OCI-LY7 (cell line): Measurements from ENCODE around the gene MACROD2. TPM values are rescaled to one million over a fixed set of nuclear protein-coding genes. Genes with fewer than 3 reads are reported as not detected.

Experiments
- BruUV-seq: library from RNA; stranded (reverse); fragments of 400-500 nt; replicated peaks from 2 replicates; lab custom pipeline; 2021; lab: Mats Ljungman, UMichigan
- CTCF ChIA-PET: fragments of 300-600 bp; sonication (Branson Sonifier 250); formaldehyde crosslinking; loops from one replicate; lab custom pipeline; 2022; ENCODE audit warnings: antibody characterized with exemption; ENCODE audit not compliant: unreplicated experiment; lab: Charles Lee
- POLR2A ChIA-PET: fragments of 300-600 bp; sonication (Branson Sonifier 250); formaldehyde crosslinking; loops from one replicate; lab custom pipeline; 2022; ENCODE audit warnings: antibody characterized with exemption; lab: Charles Lee
- DNase-seq: peaks from one replicate; pipeline ENCODE4 v3.0.0-alpha.2; 2015; ENCODE audit warnings: low spot score
- H2AFZ ChIP-seq: fragments of 200-600 bp; sonication (generic), shearing (Covaris generic); 2 replicates; pipeline ENCODE4 v1.6.1; 2014; ENCODE audit warnings: mild to moderate bottlenecking, antibody characterized with exemption, low read length, moderate library complexity
- H3K27ac ChIP-seq: fragments of 200-600 bp; sonication (generic); 2 replicates; pipeline ENCODE4 v1.5.1; 2014; ENCODE audit warnings: mixed run types, low read depth, mild to moderate bottlenecking, moderate library complexity, low read length, inconsistent platforms; ENCODE audit not compliant: poor library complexity, severe bottlenecking
- H3K36me3 ChIP-seq: fragments of 200-600 bp; sonication (generic); 2 replicates; pipeline ENCODE4 v1.6.1; 2014; ENCODE audit warnings: mild to moderate bottlenecking, antibody characterized with exemption, low read length, moderate library complexity, mixed read lengths; ENCODE audit not compliant: insufficient read depth
- H3K4me1 ChIP-seq: fragments of 200-600 bp; sonication (generic); 2 replicates; pipeline ENCODE4 v1.5.1; 2014; ENCODE audit warnings: mild to moderate bottlenecking, low read length; ENCODE audit not compliant: insufficient read depth, poor library complexity, severe bottlenecking
- H3K4me2 ChIP-seq: fragments of 200-600 bp; sonication (generic); 2 replicates; pipeline ENCODE4 v1.6.1; 2014; ENCODE audit warnings: mild to moderate bottlenecking, low read length
- H3K4me3 ChIP-seq: fragments of 200-600 bp; sonication (generic); 2 replicates; pipeline ENCODE4 v1.5.1; 2014; ENCODE audit warnings: mild to moderate bottlenecking, low read depth, low read length; ENCODE audit not compliant: poor library complexity, severe bottlenecking
- H3K79me2 ChIP-seq: fragments of 200-600 bp; sonication (generic); 2 replicates; pipeline ENCODE4 v1.6.1; 2016; ENCODE audit warnings: low read depth, mild to moderate bottlenecking, low read length, moderate library complexity, mixed read lengths; ENCODE audit not compliant: insufficient read depth
- H3K9me2 ChIP-seq: fragments of 200-600 bp; sonication (generic); 2 replicates; pipeline ENCODE4 v1.6.1; 2016; ENCODE audit warnings: mild to moderate bottlenecking, low read length, mixed read lengths; ENCODE audit not compliant: insufficient read depth
- H3K9me3 ChIP-seq: fragments of 200-600 bp; sonication (generic); 2 replicates; pipeline ENCODE4 v1.6.1; 2014; ENCODE audit warnings: mild to moderate bottlenecking, mixed run types, low read length, mixed read lengths
- H4K20me1 ChIP-seq: fragments of 200-600 bp; sonication (generic); 2 replicates; pipeline ENCODE4 v1.6.1; 2014; ENCODE audit warnings: mild to moderate bottlenecking, antibody characterized with exemption, low read length, moderate library complexity, mixed read lengths; ENCODE audit not compliant: insufficient read depth
- CTCF ChIP-seq: fragments of 200-600 bp; sonication (generic); conservative IDR thresholded peaks from 2 replicates; pipeline ENCODE4 v1.5.1; 2014; ENCODE audit warnings: mild to moderate bottlenecking, antibody characterized with exemption, low read length, moderate library complexity, mixed read lengths
- EZH2phosphoT487 ChIP-seq: fragments of 200-600 bp; sonication (generic); IDR thresholded peaks from 2 replicates; pipeline ENCODE4 v1.6.1; 2018; ENCODE audit warnings: low read depth, borderline replicate concordance, mild to moderate bottlenecking, mixed run types, antibody characterized with exemption, low read length, moderate library complexity, mixed read lengths
- intact Hi-C: fragments of 100-400 bp; cut with micrococcal nuclease; formaldehyde crosslinking; loops from one replicate; pipeline ENCODE4 v1.10.0; 2022; ENCODE audit not compliant: unreplicated experiment
- total RNA-seq, 2 experiments: library from RNA; depleted of rRNA in 1 of 2; stranded (reverse); fragments of >200 nt in 1 of 2; shearing (Covaris generic) in 1 of 2; gene quantifications; 2 replicates each; pipeline ENCODE4 v1.2.3, GENCODE V29; 2014 to 2022

The MACROD2 gene
- total RNA-seq, 2 experiments from 2014 or later = 0.09 to 4.5 TPM

- intact Hi-C loops = loop anchor here (10.0 kb wide), 1 partner anchor 48 kb away; no protein-coding TSS in a partner anchor
- no TSS peak for BruUV-seq
Observed at GRCh38 chr20:14782731-14783130, 787.4 kb downstream of the MACROD2 start.

GRCh38 chr20:14783766-14784165 is 788.5 kb downstream of the MACROD2 start:
- H3K36me3 ChIP-seq = no peaks in the 10 kb centered on the region
- no peaks in the 10 kb centered on the region for H3K4me1 ChIP-seq
- TF ChIP-seq EZH2phosphoT487 = no peak
- no peak overlapping the region for H3K4me3 ChIP-seq
- DNase-seq = no peak
- intact Hi-C loops = loop anchor here (10.0 kb wide), 1 partner anchor 49 kb away; no protein-coding TSS in a partner anchor
- H3K4me2 ChIP-seq = no peak overlapping the region
- H3K9me2 ChIP-seq = no peaks in the 10 kb centered on the region
- H3K27ac ChIP-seq = no peak overlapping the region
- H2AFZ ChIP-seq = no peak overlapping the region
- H3K9me3 ChIP-seq = no peaks in the 10 kb centered on the region
- POLR2A ChIA-PET = no interaction called here
- CTCF ChIA-PET = no interaction called here
- no peaks in the 10 kb centered on the region for H3K79me2 ChIP-seq
- H4K20me1 ChIP-seq = no peaks in the 10 kb centered on the region
- BruUV-seq = no TSS peak

More at GRCh38 chr20:14782731-14783130, 787.4 kb downstream of the MACROD2 start:
- no peaks in the 10 kb centered on the region for H3K36me3 ChIP-seq
- no peaks in the 10 kb centered on the region for H3K9me3 ChIP-seq
- no peaks in the 10 kb centered on the region for H4K20me1 ChIP-seq
- no peak overlapping the region for H3K27ac ChIP-seq
- H3K79me2 ChIP-seq = no peaks in the 10 kb centered on the region
- ChIA-PET CTCF (no interaction called here), POLR2A (no interaction called here)
- no peak overlapping the region for H2AFZ ChIP-seq
- H3K4me1 ChIP-seq = no peaks in the 10 kb centered on the region
- no peak overlapping the region for H3K4me2 ChIP-seq
- H3K4me3 ChIP-seq = no peak overlapping the region
- no peak for TF ChIP-seq EZH2phosphoT487
- no peak for TF ChIP-seq CTCF
- H3K9me2 ChIP-seq = no peaks in the 10 kb centered on the region
- DNase-seq = no peak

- Histone ChIP-seq H3K9me3 (no peaks in the 10 kb centered on the region), H3K9me2 (no peaks in the 10 kb centered on the region), H3K36me3 (no peaks in the 10 kb centered on the region), H3K4me2 (no peak overlapping the region), H4K20me1 (no peaks in the 10 kb centered on the region), H3K79me2 (no peaks in the 10 kb centered on the region), H3K27ac (no peak overlapping the region), H2AFZ (no peak overlapping the region), H3K4me3 (no peak overlapping the region), H3K4me1 (no peaks in the 10 kb centered on the region)
- BruUV-seq = no TSS peak
- ChIA-PET POLR2A (no interaction called here), CTCF (no interaction called here)
- no peak for DNase-seq
- TF ChIP-seq EZH2phosphoT487 (no peak), CTCF (no peak)
- intact Hi-C loops = loop anchor here (10.0 kb wide), 1 partner anchor 50 kb away; no protein-coding TSS in a partner anchor
Observed at GRCh38 chr20:14785065-14785743, 789.9 kb downstream of the MACROD2 start.
